GM12891 (cell line): ENCODE data around the gene DACH1.

Source experiments
- POLR2AphosphoS5 ChIP-seq: IDR thresholded peaks from 2 replicates; pipeline ENCODE4 v1.6.1; 2011; ENCODE audit warnings: low read depth, low read length, control low read depth
- TAF1 ChIP-seq: IDR thresholded peaks from 2 replicates; pipeline ENCODE4 v1.6.1; 2011; ENCODE audit warnings: low read depth, low read length, control low read depth

DNA sequence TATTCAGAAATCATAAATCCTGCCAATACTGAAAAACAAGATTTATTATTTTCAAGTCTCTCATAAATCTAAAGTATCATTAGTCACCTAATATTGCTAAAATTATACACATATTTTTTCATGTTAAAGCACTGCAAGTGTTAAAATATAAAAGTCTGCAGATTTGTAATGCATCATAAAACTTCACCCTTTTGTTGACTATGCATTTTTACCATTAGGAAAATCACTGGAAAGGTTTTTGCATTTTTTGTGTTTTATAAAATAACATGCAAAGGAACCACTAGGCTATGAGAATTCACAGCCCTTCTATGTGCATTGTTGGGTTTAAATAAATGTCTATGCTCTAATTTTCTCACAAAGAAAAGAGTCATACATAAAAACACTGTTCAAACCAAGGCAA is 407.3 kb downstream of the DACH1 start:
- TF ChIP-seq TAF1: no peak
- no peak for TF ChIP-seq POLR2AphosphoS5
